HG02885 (cell line): ENCODE data around the gene MTMR1.

ENCODE experiments used
- ATAC-seq: cut with Tn5 transposase; IDR thresholded peaks from one replicate; pipeline ENCODE4 v1.9.1; 2021; ENCODE audit warnings: mild to moderate bottlenecking; ENCODE audit not compliant: unreplicated experiment, poor library complexity

MTMR1 gene

GRCh38 chrX:150696331-150696730, 3.1 kb downstream of the MTMR1 start:
- no peak for ATAC-seq

- ATAC-seq = no peak
These were observed 3.7 kb downstream of the MTMR1 start for GRCh38 chrX:150696866-150697265.

- ATAC-seq = no peak
These were observed 4.4 kb downstream of the MTMR1 start for GRCh38 chrX:150697641-150698040.

- no peak for ATAC-seq
These were observed 5.8 kb downstream of the MTMR1 start for GRCh38 chrX:150698981-150699380.

GRCh38 chrX:150700107-150700506, 6.9 kb downstream of the MTMR1 start:
- no peak for ATAC-seq

- no peak for ATAC-seq
These were observed 8.2 kb downstream of the MTMR1 start for GRCh38 chrX:150701377-150701776.

GRCh38 chrX:150702966-150703694, 9.9 kb downstream of the MTMR1 start:
- no peak for ATAC-seq

- ATAC-seq = no peak
These were observed 10.4 kb downstream of the MTMR1 start for GRCh38 chrX:150703695-150703974.

- ATAC-seq = no peak
These were observed 10.9 kb downstream of the MTMR1 start for GRCh38 chrX:150704030-150704613.

- no peak for ATAC-seq
These were observed 19.4 kb downstream of the MTMR1 start for GRCh38 chrX:150712619-150713018.

- ATAC-seq = no peak
These were observed 22.0 kb downstream of the MTMR1 start for GRCh38 chrX:150715184-150715583.

GRCh38 chrX:150719621-150720020, 26.4 kb downstream of the MTMR1 start:
- no peak for ATAC-seq

GRCh38 chrX:150729956-150730355, 36.8 kb downstream of the MTMR1 start:
- ATAC-seq = no peak

GRCh38 chrX:150730719-150731118, 37.5 kb downstream of the MTMR1 start:
- ATAC-seq = no peak

- no peak for ATAC-seq
These were observed 38.6 kb downstream of the MTMR1 start for GRCh38 chrX:150731795-150732194.

- no peak for ATAC-seq
These were observed 43.3 kb downstream of the MTMR1 start for GRCh38 chrX:150736475-150736874.

GRCh38 chrX:150752124-150752523, 58.9 kb downstream of the MTMR1 start:
- ATAC-seq = no peak

- no peak for ATAC-seq
These were observed 60.2 kb downstream of the MTMR1 start for GRCh38 chrX:150753357-150753756.

- no peak for ATAC-seq
These were observed 60.8 kb downstream of the MTMR1 start for GRCh38 chrX:150753968-150754367.

- ATAC-seq = no peak
These were observed 64.2 kb downstream of the MTMR1 start for GRCh38 chrX:150757371-150757770.

- ATAC-seq = no peak
These were observed 66.6 kb downstream of the MTMR1 start for GRCh38 chrX:150759568-150760416.
